ENCODE measurements around the gene CD3E.

Gene CD3E

DNA sequence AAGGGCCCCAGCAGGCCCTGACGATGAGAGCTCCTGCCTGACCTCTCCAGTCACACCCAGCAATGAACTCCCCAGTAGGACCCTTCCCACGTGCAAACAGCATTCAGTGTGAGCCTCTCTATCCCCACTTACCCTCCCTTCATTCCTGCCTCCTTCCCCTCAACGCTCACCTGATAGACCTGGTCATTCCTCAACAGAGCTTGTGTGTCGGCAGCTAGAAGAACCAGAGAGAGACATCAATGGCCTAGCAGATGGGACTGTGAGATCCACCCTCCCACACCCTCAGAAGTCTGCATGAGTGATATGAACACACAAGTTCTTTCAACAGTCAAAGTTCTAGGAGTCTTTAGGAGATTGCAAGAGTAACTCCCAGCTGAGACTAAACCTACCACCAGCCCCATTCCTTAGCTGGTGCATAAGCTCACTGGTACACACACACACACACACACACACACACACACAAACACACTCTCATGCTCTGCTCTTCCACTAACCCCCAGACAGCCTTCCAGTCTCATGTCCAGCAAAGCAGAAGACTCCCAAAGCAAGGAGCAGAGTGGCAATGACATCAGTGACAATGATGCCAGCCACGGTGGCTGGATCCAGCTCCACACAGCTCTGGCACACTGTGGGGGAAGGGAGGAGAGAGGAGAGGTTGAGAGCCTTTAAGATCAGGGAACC, 34.9 kb downstream of the CD3E start:
- Histone ChIP-seq H3K27me3 (replicated peaks in 2 of 5; ENCODE audit: control insufficient read depth in 4 of 5, insufficient read depth in 5 of 5, low read length in 4 of 5) (no peaks in the 10 kb centered on the region), H3K9me3 (ENCODE audit: control extremely low read depth in 1 of 5, control insufficient read depth in 4 of 5, insufficient read depth in 2 of 5, low read depth in 1 of 5, low read length in 4 of 5) (no peaks in the 10 kb centered on the region), H3K4me3 (ENCODE audit: control insufficient read depth in 1 of 7, extremely low read depth in 1 of 7, insufficient read depth in 4 of 7, low read depth in 2 of 7, low read length in 6 of 7) (no peak overlapping the region), H3K27ac (ENCODE audit: insufficient read depth in 1 of 2, low read depth in 1 of 2, low read length in 2 of 2, poor library complexity in 1 of 2, severe bottlenecking in 2 of 2) (no peak overlapping the region), H3K36me3 (ENCODE audit: control insufficient read depth in 4 of 4, insufficient read depth in 4 of 4, low read length in 3 of 4) (no peaks in the 10 kb centered on the region), H3K4me1 (ENCODE audit: control extremely low read depth in 1 of 4, control insufficient read depth in 4 of 4, insufficient read depth in 4 of 4, low read length in 3 of 4) (peaks cover 0 to 10% (median 2%) of the 10 kb centered on the region in 4 experiments)
- ChIA-PET CTCF (interaction anchor here (1.2 to 3.9 kb wide), 3 partner anchors 9 to 44 kb away, joined by 4 to 14 read pairs (median 7); no protein-coding TSS in a partner anchor), POLR2A (interaction anchor here (0.7 kb wide), 1 partner anchor 80 kb away, joined by 3 read pairs; no protein-coding TSS in a partner anchor)
- no peak for DNase-seq
- WGBS (ENCODE audit: insufficient coverage): 100% methylated on average over 3 of the region's 5 CpGs

- no peak for DNase-seq
- H3K36me3 ChIP-seq (ENCODE audit: control insufficient read depth in 4 of 4, insufficient read depth in 4 of 4, low read length in 3 of 4): no peaks in the 10 kb centered on the region
- no peak overlapping the region for H3K4me3 ChIP-seq (ENCODE audit: control insufficient read depth in 1 of 7, extremely low read depth in 1 of 7, insufficient read depth in 4 of 7, low read depth in 2 of 7, low read length in 6 of 7)
- H3K4me1 ChIP-seq (ENCODE audit: control extremely low read depth in 1 of 4, control insufficient read depth in 4 of 4, insufficient read depth in 4 of 4, low read length in 3 of 4): peaks cover 0 to 10% (median 2%) of the 10 kb centered on the region in 4 experiments
- ChIA-PET CTCF (interaction anchor here (1.3 to 3.9 kb wide), 2 partner anchors 12 to 44 kb away, joined by 6 to 14 read pairs; no protein-coding TSS in a partner anchor), POLR2A (no interaction called here)
- no peak overlapping the region for H3K27ac ChIP-seq (ENCODE audit: insufficient read depth in 1 of 2, low read depth in 1 of 2, low read length in 2 of 2, poor library complexity in 1 of 2, severe bottlenecking in 2 of 2)
- no peaks in the 10 kb centered on the region for H3K9me3 ChIP-seq (ENCODE audit: control extremely low read depth in 1 of 5, control insufficient read depth in 4 of 5, insufficient read depth in 2 of 5, low read depth in 1 of 5, low read length in 4 of 5)
- no peaks in the 10 kb centered on the region for H3K27me3 ChIP-seq (replicated peaks in 2 of 5; ENCODE audit: control insufficient read depth in 4 of 5, insufficient read depth in 5 of 5, low read length in 4 of 5)
- 100% methylated on average over 3 of the region's 3 CpGs for WGBS (ENCODE audit: insufficient coverage)
Observed at GRCh38 chr11:118340449-118340848, 35.9 kb downstream of the CD3E start.

DNA sequence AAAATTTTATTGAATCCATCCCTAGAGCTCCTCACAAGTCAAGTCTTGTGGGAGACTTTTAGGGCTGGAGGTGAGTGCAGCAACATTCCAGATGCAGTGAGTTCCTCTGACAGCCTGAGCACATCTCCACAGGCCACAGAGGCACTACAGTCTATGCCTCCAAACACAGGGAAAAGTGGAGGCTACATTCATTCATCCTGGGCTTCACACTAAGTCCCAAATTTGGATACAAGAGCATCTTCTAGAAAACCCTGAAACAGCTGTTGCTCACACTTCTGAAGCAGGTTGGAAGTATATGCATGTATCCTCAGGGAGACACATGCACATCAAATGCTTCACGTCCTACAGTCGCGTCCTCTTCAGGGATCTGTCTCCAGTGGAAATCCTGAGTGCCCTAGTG, 36.7 kb downstream of the CD3E start:
- 90% methylated on average over 3 of the region's 3 CpGs for WGBS (ENCODE audit: insufficient coverage)
- Histone ChIP-seq H3K9me3 (ENCODE audit: control extremely low read depth in 1 of 5, control insufficient read depth in 4 of 5, insufficient read depth in 2 of 5, low read depth in 1 of 5, low read length in 4 of 5) (no peaks in the 10 kb centered on the region), H3K27ac (ENCODE audit: insufficient read depth in 1 of 2, low read depth in 1 of 2, low read length in 2 of 2, poor library complexity in 1 of 2, severe bottlenecking in 2 of 2) (no peak overlapping the region), H3K36me3 (ENCODE audit: control insufficient read depth in 4 of 4, insufficient read depth in 4 of 4, low read length in 3 of 4) (no peaks in the 10 kb centered on the region), H3K4me3 (ENCODE audit: control insufficient read depth in 1 of 7, extremely low read depth in 1 of 7, insufficient read depth in 4 of 7, low read depth in 2 of 7, low read length in 6 of 7) (no peak overlapping the region), H3K4me1 (ENCODE audit: control extremely low read depth in 1 of 4, control insufficient read depth in 4 of 4, insufficient read depth in 4 of 4, low read length in 3 of 4) (peaks cover 0 to 10% (median 2%) of the 10 kb centered on the region in 4 experiments), H3K27me3 (replicated peaks in 2 of 5; ENCODE audit: control insufficient read depth in 4 of 5, insufficient read depth in 5 of 5, low read length in 4 of 5) (no peaks in the 10 kb centered on the region)
- DNase-seq: no peak
- ChIA-PET POLR2A (no interaction called here), CTCF (interaction anchor here (0.6 to 3.9 kb wide), 3 partner anchors 11 to 45 kb away, joined by 3 to 14 read pairs (median 6); no protein-coding TSS in a partner anchor)

GRCh38 chr11:118341815-118342489, 37.4 kb downstream of the CD3E start:
- no peaks in the 10 kb centered on the region for H3K9me3 ChIP-seq (ENCODE audit: control extremely low read depth in 1 of 5, control insufficient read depth in 4 of 5, insufficient read depth in 2 of 5, low read depth in 1 of 5, low read length in 4 of 5)
- 96% methylated on average over 4 of the region's 5 CpGs for WGBS (ENCODE audit: insufficient coverage)
- no peak for DNase-seq
- no peak overlapping the region for H3K27ac ChIP-seq (ENCODE audit: insufficient read depth in 1 of 2, low read depth in 1 of 2, low read length in 2 of 2, poor library complexity in 1 of 2, severe bottlenecking in 2 of 2)
- H3K4me3 ChIP-seq (ENCODE audit: control insufficient read depth in 1 of 7, extremely low read depth in 1 of 7, insufficient read depth in 4 of 7, low read depth in 2 of 7, low read length in 6 of 7): no peak overlapping the region
- no peaks in the 10 kb centered on the region for H3K36me3 ChIP-seq (ENCODE audit: control insufficient read depth in 4 of 4, insufficient read depth in 4 of 4, low read length in 3 of 4)
- H3K27me3 ChIP-seq (replicated peaks in 2 of 5; ENCODE audit: control insufficient read depth in 4 of 5, insufficient read depth in 5 of 5, low read length in 4 of 5): no peaks in the 10 kb centered on the region
- peaks cover 0 to 10% (median 2%) of the 10 kb centered on the region in 4 experiments for H3K4me1 ChIP-seq (ENCODE audit: control extremely low read depth in 1 of 4, control insufficient read depth in 4 of 4, insufficient read depth in 4 of 4, low read length in 3 of 4)
- ChIA-PET CTCF (interaction anchor here (0.6 to 1.0 kb wide), 2 partner anchors 19 to 46 kb away, joined by 3 to 4 read pairs; no protein-coding TSS in a partner anchor), POLR2A (no interaction called here)

- POLR2A ChIA-PET: no interaction called here
Observed at GRCh38 chr11:118342503-118343161, 38.1 kb downstream of the CD3E start, which contains the start of gene CD3D. Gene CD3D, minus strand, starts transcription at chr11:118342705. Its CDS starts 98 bp downstream, at chr11:118342607.

GRCh38 chr11:118343248-118343647, 38.7 kb downstream of the CD3E start:
- CTCF ChIA-PET: no interaction called here
- 89% methylated on average over 9 of the region's 9 CpGs for WGBS (ENCODE audit: insufficient coverage)
- peaks cover 0 to 9% (median 2%) of the 10 kb centered on the region in 4 experiments for H3K4me1 ChIP-seq (ENCODE audit: control extremely low read depth in 1 of 4, control insufficient read depth in 4 of 4, insufficient read depth in 4 of 4, low read length in 3 of 4)
- no peak overlapping the region for H3K4me3 ChIP-seq (ENCODE audit: control insufficient read depth in 1 of 7, extremely low read depth in 1 of 7, insufficient read depth in 4 of 7, low read depth in 2 of 7, low read length in 6 of 7)
- no peak for DNase-seq
- H3K27me3 ChIP-seq (replicated peaks in 2 of 5; ENCODE audit: control insufficient read depth in 4 of 5, insufficient read depth in 5 of 5, low read length in 4 of 5): no peaks in the 10 kb centered on the region
- no peak overlapping the region for H3K27ac ChIP-seq (ENCODE audit: insufficient read depth in 1 of 2, low read depth in 1 of 2, low read length in 2 of 2, poor library complexity in 1 of 2, severe bottlenecking in 2 of 2)
- no peaks in the 10 kb centered on the region for H3K9me3 ChIP-seq (ENCODE audit: control extremely low read depth in 1 of 5, control insufficient read depth in 4 of 5, insufficient read depth in 2 of 5, low read depth in 1 of 5, low read length in 4 of 5)
- POLR2A ChIA-PET: no interaction called here
- H3K36me3 ChIP-seq (ENCODE audit: control insufficient read depth in 4 of 4, insufficient read depth in 4 of 4, low read length in 3 of 4): no peaks in the 10 kb centered on the region

More at GRCh38 chr11:118342503-118343161, 38.1 kb downstream of the CD3E start, which contains the start of gene CD3D:
- H3K4me1 ChIP-seq (ENCODE audit: control extremely low read depth in 1 of 4, control insufficient read depth in 4 of 4, insufficient read depth in 4 of 4, low read length in 3 of 4): peaks cover 0 to 10% (median 2%) of the 10 kb centered on the region in 4 experiments
- H3K4me3 ChIP-seq (ENCODE audit: control insufficient read depth in 1 of 7, extremely low read depth in 1 of 7, insufficient read depth in 4 of 7, low read depth in 2 of 7, low read length in 6 of 7): no peak within 1 kb of the TSS
- no peaks in the 10 kb centered on the region for H3K9me3 ChIP-seq (ENCODE audit: control extremely low read depth in 1 of 5, control insufficient read depth in 4 of 5, insufficient read depth in 2 of 5, low read depth in 1 of 5, low read length in 4 of 5)
- no peak within 1 kb of the TSS for H3K27ac ChIP-seq (ENCODE audit: insufficient read depth in 1 of 2, low read depth in 1 of 2, low read length in 2 of 2, poor library complexity in 1 of 2, severe bottlenecking in 2 of 2)
- DNase-seq: no peak
- H3K27me3 ChIP-seq (replicated peaks in 2 of 5; ENCODE audit: control insufficient read depth in 4 of 5, insufficient read depth in 5 of 5, low read length in 4 of 5): no peaks in the 10 kb centered on the region
- CTCF ChIA-PET: interaction anchor here (1.0 kb wide), 1 partner anchor 47 kb away, joined by 4 read pairs; no protein-coding TSS in a partner anchor
- 92% methylated on average over 11 of the region's 13 CpGs for WGBS (ENCODE audit: insufficient coverage)
- H3K36me3 ChIP-seq (ENCODE audit: control insufficient read depth in 4 of 4, insufficient read depth in 4 of 4, low read length in 3 of 4): no peaks in the 10 kb centered on the region

All from common myeloid progenitor, CD34-positive (primary cell).